Muscle layer of colon (tissue), 2 donors: Measurements from ENCODE around the gene UROD.

Source experiments
- H3K27ac ChIP-seq: one replicate; pipeline ENCODE4 v1.7.0; 2013; ENCODE audit warnings: low read depth, mild to moderate bottlenecking, low read length, moderate library complexity
- H3K27me3 ChIP-seq, 2 donors: one replicate each; pipeline ENCODE4 v1.7.0; 2013; ENCODE audit warnings: low read length in 2 of 2, mild to moderate bottlenecking in 2 of 2; ENCODE audit not compliant: insufficient read depth in 2 of 2, control insufficient read depth in 1 of 2
- H3K36me3 ChIP-seq: one replicate; pipeline ENCODE4 v1.7.0; 2013; ENCODE audit warnings: mild to moderate bottlenecking, low read length; ENCODE audit not compliant: insufficient read depth
- H3K4me1 ChIP-seq: one replicate; pipeline ENCODE4 v1.7.0; 2013; ENCODE audit warnings: mild to moderate bottlenecking, low read length; ENCODE audit not compliant: insufficient read depth
- H3K4me3 ChIP-seq, 2 donors: one replicate each; pipeline ENCODE4 v1.7.0; 2013; ENCODE audit warnings: low read length in 2 of 2, low read depth in 1 of 2, mild to moderate bottlenecking in 1 of 2, moderate library complexity in 1 of 2
- H3K9ac ChIP-seq: one replicate; pipeline ENCODE4 v1.7.0; 2013; ENCODE audit warnings: low read length
- H3K9me3 ChIP-seq: one replicate; pipeline ENCODE4 v1.7.0; 2013; ENCODE audit warnings: mild to moderate bottlenecking, low read length
- donor health status: abdominal sarcoma.
- donor health status: Adenocarcinoma of cecum.

UROD gene

GRCh38 chr1:45009956-45010854 lies 1.8 kb upstream of the UROD start:
- Histone ChIP-seq H3K27ac (peak overlapping the region; percentile 69), H3K9me3 (no peaks in the 10 kb centered on the region), H3K36me3 (peaks cover 55% of the 10 kb centered on the region), H3K27me3 (no peaks in the 10 kb centered on the region), H3K9ac (peak overlapping the region; percentile 69), H3K4me1 (peaks cover 49% of the 10 kb centered on the region), H3K4me3 (peak overlapping the region; percentile 97 to 98)

GRCh38 chr1:45010855-45011811 lies 921 bp upstream of the UROD start, which contains the start of gene HECTD3:
TSS of gene HECTD3 (minus strand) at chr1:45011324. CDS start at chr1:45011257, 67 bp downstream.
- peaks cover 45% of the 10 kb centered on the region for H3K36me3 ChIP-seq
- no peaks in the 10 kb centered on the region for H3K27me3 ChIP-seq
- peak within 1 kb of the TSS; percentile 97 to 98 for H3K4me3 ChIP-seq
- peak within 1 kb of the TSS; percentile 69 for H3K27ac ChIP-seq
- no peaks in the 10 kb centered on the region for H3K9me3 ChIP-seq
- peaks cover 49% of the 10 kb centered on the region for H3K4me1 ChIP-seq
- peak within 1 kb of the TSS; percentile 91 for H3K9ac ChIP-seq

- H3K27ac ChIP-seq: peak overlapping the region; percentile 45
These were observed 705 bp downstream of the UROD start for GRCh38 chr1:45012639-45013278.

DNA sequence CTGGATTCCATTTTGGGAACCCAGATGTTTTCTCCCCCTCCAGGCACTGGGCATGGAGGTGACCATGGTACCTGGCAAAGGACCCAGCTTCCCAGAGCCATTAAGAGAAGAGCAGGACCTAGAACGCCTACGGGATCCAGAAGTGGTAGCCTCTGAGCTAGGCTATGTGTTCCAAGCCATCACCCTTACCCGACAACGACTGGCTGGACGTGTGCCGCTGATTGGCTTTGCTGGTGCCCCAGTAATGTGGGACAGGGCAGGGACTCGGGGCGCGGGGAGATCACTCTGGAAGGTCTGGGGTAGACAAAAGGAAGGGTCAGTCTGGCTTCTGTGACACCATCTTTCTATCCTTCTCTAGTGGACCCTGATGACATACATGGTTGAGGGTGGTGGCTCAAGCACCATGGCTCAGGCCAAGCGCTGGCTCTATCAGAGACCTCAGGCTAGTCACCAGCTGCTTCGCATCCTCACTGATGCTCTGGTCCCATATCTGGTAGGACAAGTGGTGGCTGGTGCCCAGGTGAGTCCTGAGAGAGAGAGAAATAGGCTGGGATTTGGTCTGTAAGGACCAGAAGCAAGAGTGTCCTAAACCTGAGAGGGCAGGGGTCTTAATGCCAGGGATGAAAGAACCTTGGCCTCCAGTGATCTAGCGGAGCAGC lies 1.6 kb downstream of the UROD start:
- no peak overlapping the region for H3K27ac ChIP-seq
- no peaks in the 10 kb centered on the region for H3K9me3 ChIP-seq
- peak overlapping the region in 1 of 2 donors; percentile 97 for H3K4me3 ChIP-seq
- H3K9ac ChIP-seq: no peak overlapping the region
- no peaks in the 10 kb centered on the region for H3K27me3 ChIP-seq
- H3K4me1 ChIP-seq: peaks cover 49% of the 10 kb centered on the region
- peaks cover 23% of the 10 kb centered on the region for H3K36me3 ChIP-seq

More at GRCh38 chr1:45012639-45013278, 705 bp downstream of the UROD start:
- H3K9me3 ChIP-seq: no peaks in the 10 kb centered on the region
- peaks cover 49% of the 10 kb centered on the region for H3K4me1 ChIP-seq
- no peaks in the 10 kb centered on the region for H3K27me3 ChIP-seq
- H3K36me3 ChIP-seq: peaks cover 32% of the 10 kb centered on the region
- H3K4me3 ChIP-seq: peak overlapping the region; percentile 30 to 97
- H3K9ac ChIP-seq: peak overlapping the region; percentile 91

GRCh38 chr1:45014321-45015028 lies 2.4 kb downstream of the UROD start:
- H3K9ac ChIP-seq: no peak overlapping the region
- H3K27me3 ChIP-seq: no peaks in the 10 kb centered on the region

GRCh38 chr1:45015683-45016082 lies 3.6 kb downstream of the UROD start:
- no peak overlapping the region for H3K9ac ChIP-seq
- H3K4me3 ChIP-seq: no peak overlapping the region
- no peak overlapping the region for H3K27ac ChIP-seq
- peaks cover 35% of the 10 kb centered on the region for H3K4me1 ChIP-seq
- H3K36me3 ChIP-seq: peaks cover 11% of the 10 kb centered on the region
- H3K27me3 ChIP-seq: no peaks in the 10 kb centered on the region
- H3K9me3 ChIP-seq: no peaks in the 10 kb centered on the region

More at GRCh38 chr1:45014321-45015028, 2.4 kb downstream of the UROD start:
- no peak overlapping the region for H3K4me3 ChIP-seq
- H3K36me3 ChIP-seq: peaks cover 15% of the 10 kb centered on the region
- H3K9me3 ChIP-seq: no peaks in the 10 kb centered on the region
- H3K27ac ChIP-seq: no peak overlapping the region
- H3K4me1 ChIP-seq: peaks cover 43% of the 10 kb centered on the region

DNA sequence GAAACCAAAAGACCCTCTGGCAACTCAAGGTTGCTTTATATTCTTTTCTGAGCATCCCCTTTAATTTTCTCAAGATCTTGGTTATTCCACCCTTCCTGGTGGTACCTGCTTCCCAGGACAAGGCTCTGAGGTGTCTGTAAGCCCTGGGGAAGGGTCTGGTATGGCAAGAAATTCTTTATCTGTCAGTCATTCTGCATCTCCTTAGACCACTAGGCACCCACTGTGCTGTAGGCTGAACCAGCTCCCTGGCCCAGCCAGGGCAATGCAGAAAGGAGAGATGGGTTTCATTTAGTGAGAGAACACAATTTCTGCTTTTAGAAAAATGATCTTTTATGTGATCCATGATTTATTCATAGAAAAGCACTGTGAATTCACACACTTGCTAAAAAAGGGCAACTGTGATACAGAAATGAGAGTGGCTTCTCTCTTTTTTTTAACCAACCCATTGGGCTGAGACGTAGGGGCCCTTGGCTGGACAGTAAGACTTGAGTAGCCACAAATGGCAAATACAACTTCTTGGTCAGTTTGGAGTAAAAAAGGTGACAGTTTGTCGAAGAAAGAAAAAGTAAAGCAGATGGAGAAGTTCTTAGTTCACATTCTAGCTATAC lies 4.1 kb downstream of the UROD start:
- Histone ChIP-seq H3K27ac (no peak overlapping the region), H3K36me3 (peaks cover 11% of the 10 kb centered on the region), H3K27me3 (no peaks in the 10 kb centered on the region), H3K9ac (no peak overlapping the region), H3K9me3 (no peaks in the 10 kb centered on the region), H3K4me1 (peaks cover 34% of the 10 kb centered on the region), H3K4me3 (no peak overlapping the region)

DNA sequence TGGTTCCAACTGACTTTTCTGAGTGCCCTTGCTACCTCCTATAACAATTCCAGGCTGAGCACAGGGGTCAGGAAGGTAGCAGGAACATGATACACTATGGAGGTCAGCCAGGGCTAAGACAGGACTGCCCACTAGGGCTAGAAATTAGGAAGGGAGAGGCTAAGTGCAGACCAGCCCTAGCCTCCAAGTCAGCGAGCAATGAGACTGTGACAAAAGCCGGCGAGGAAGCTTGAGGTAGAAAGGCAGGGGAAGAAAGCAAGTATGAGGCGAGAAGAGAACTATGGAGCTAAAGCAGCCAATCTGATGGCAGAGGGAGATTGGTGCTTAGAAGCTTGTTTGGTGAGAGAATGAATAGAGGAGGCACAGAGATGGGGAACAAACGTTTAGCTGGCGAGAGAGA lies 4.7 kb downstream of the UROD start:
- Histone ChIP-seq H3K4me3 (no peak overlapping the region), H3K27me3 (no peaks in the 10 kb centered on the region), H3K9ac (no peak overlapping the region), H3K36me3 (peaks cover 11% of the 10 kb centered on the region), H3K9me3 (no peaks in the 10 kb centered on the region), H3K27ac (no peak overlapping the region), H3K4me1 (peaks cover 29% of the 10 kb centered on the region)

DNA sequence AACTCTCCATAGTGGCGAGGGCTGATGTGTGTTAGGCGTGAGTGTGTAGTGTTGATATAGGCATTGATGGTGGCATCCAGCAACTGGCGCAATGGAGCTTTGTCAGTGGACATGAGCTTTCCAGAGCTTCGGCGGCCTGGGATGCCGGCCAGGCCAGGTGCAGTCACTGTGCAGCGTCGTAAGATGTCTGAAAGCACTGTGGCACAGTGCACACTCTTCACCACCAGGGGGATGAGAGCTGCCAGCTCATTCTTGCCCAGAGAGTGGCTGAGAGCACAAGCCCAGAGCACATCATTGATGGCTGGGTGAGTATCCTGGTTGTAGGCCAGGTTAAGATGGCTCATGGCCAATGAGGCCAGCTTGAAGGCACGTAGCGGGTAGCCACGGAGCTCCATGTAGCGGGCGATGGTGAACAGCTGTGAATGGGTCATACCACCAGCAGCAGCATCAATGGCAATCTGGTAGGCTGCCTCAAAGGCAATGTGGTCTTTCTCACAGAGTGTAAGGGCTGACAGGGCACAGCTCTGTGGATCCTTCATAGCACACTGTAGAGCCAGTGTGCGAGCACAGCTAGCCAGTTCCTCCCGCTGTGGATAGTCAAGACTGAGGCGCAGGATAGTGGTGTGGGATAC lies 6.7 kb downstream of the UROD start:
- H3K27me3 ChIP-seq: no peaks in the 10 kb centered on the region
- peaks cover 14% of the 10 kb centered on the region for H3K4me1 ChIP-seq
- no peak overlapping the region for H3K27ac ChIP-seq
- H3K36me3 ChIP-seq: peaks cover 7% of the 10 kb centered on the region
- H3K9ac ChIP-seq: no peak overlapping the region
- H3K9me3 ChIP-seq: no peaks in the 10 kb centered on the region
- H3K4me3 ChIP-seq: no peak overlapping the region
